Adrenal gland (tissue), 12 donors: Measurements from ENCODE around the gene KAZN. TPM values are rescaled to one million over a fixed set of nuclear protein-coding genes. Genes with fewer than 3 reads are reported as not detected.

Experiments used
- DNase-seq, 7 donors: peaks; one replicate each; pipeline ENCODE4 v3.0.0-alpha.2; 2019 to 2020
- H3K27ac ChIP-seq, 5 donors: fragments of 200-600 bp; sonication (generic) in 4 of 5; 1 replicate in 3 of 5; 2 replicates in 2 of 5; pipeline versions ENCODE4 v1.5.1 to v1.8.0; 2016 to 2020; ENCODE audit warnings: mild to moderate bottlenecking in 1 of 5
- H3K27me3 ChIP-seq: fragments of 200-600 bp; 2 replicates; pipeline ENCODE4 v1.8.0; 2021
- H3K36me3 ChIP-seq, 2 donors: fragments of 200-600 bp; replicated peaks in 1 of 2; 1 replicate in 1 of 2; 2 replicates in 1 of 2; pipeline versions ENCODE4 v1.5.1 to v1.8.0; 2018 to 2022
- H3K4me1 ChIP-seq, 2 donors: fragments of 200-600 bp; replicated peaks in 1 of 2; 1 replicate in 1 of 2; 2 replicates in 1 of 2; pipeline versions ENCODE4 v1.5.1 to v1.8.0; 2018 to 2021
- H3K4me3 ChIP-seq, 4 donors: fragments of 200-600 bp; sonication (generic) in 3 of 4; one replicate each; pipeline ENCODE4 v1.5.1; 2016 to 2018
- H3K9me3 ChIP-seq, 3 donors: fragments of 200-600 bp; sonication (generic) in 1 of 3; replicated peaks in 1 of 3; 1 replicate in 2 of 3; 2 replicates in 1 of 3; pipeline versions ENCODE4 v1.5.1 to v1.8.0; 2016 to 2021
- CTCF ChIP-seq, 6 experiments: fragments of 450-650 bp in 4 of 6; fragments of 200-600 bp in 2 of 6; sonication (generic) in 1 of 6; IDR thresholded peaks; 1 replicate in 5 of 6; 2 replicates in 1 of 6; pipeline versions ENCODE4 v1.5.1 to v1.8.0; 2016 to 2021; ENCODE audit warnings: antibody characterized with exemption in 6 of 6, mild to moderate bottlenecking in 2 of 6, moderate library complexity in 1 of 6
- POLR2A ChIP-seq, 2 donors: fragments of 450-650 bp; IDR thresholded peaks; one replicate each; pipeline ENCODE4 v1.6.1; 2017; ENCODE audit warnings: antibody characterized with exemption in 2 of 2, mild to moderate bottlenecking in 2 of 2, moderate library complexity in 1 of 2
- WGBS, 4 donors: extraction: QIAGEN DNeasy Blood & Tissue Kit in 2 of 4; methylation state at CpG; one replicate each; pipeline versions ENCODE4 v1.1.5 to v1.1.7; 2013 to 2017; 5-methylcytosine and 5-hydroxymethylcytosine counted together
- intact Hi-C, 2 donors: fragments of 100-400 bp; cut with DNase I; formaldehyde crosslinking; loops; one replicate each; pipeline versions ENCODE4 v1.14.1 to v1.15.0; 2022 to 2023
- polyA plus RNA-seq, 3 donors: library from polyadenylated mRNA; stranded (reverse); fragments of 200-250 nt in 2 of 3; fragments of 350-450 nt in 1 of 3; fragmentation: Illumina TruSeq in 1 of 3; extraction: RNeasy Lipid Tissue Mini Kit (QIAGEN cat#74804) in 1 of 3; gene quantifications; one replicate each; pipeline ENCODE4 v1.2.3, GENCODE V29; 2013 to 2014
- total RNA-seq, 9 donors: library from RNA; depleted of rRNA in 4 of 9; stranded (reverse); fragments of >200 nt in 4 of 9; fragments of 120-200 nt in 1 of 9; fragmentation: NEBNext Ultra II Directional in 1 of 9; extraction: Animal tissue kit (Norgen Biotek cat#: 25700) in 1 of 9; gene quantifications; one replicate each; pipeline versions ENCODE4 v1.1.0 to v1.2.4, GENCODE V29; 2013 to 2023
- donor health status: healthy with polysubstance abuse.
- donor health status: Bipolar disorder and iron deficiency.
- donor health status: DM: yes; HTN: yes; CAD: no.
- donor health status: DM: no; HTN: no; CAD: no.
- donor health status: DM: no; HTN: no; CAD: no.
- donor health status: DM: yes; HTN: yes; CAD: no.

The KAZN gene
- total and polyA plus RNA-seq, 12 donors: 5.9 to 63.4 (median 29.5) TPM

- DNase-seq: peak in 3 of 7 donors; percentile 35 to 54 (median 52)
- WGBS, 4 donors: 39 to 60% (median 46%) methylated on average over 8 to 15 of the region's 15 CpGs
- peak overlapping the region in 1 of 4 donors; percentile 24 for H3K4me3 ChIP-seq
- no peak for TF ChIP-seq POLR2A (IDR thresholded peaks at IDR 0.05)
- no peak for TF ChIP-seq CTCF (IDR thresholded peaks at IDR 0.05)
- H3K9me3 ChIP-seq: no peaks in the 10 kb centered on the region
- no peaks in the 10 kb centered on the region for H3K36me3 ChIP-seq
- peaks cover 14 to 48% of the 10 kb centered on the region in 2 donors for H3K4me1 ChIP-seq
- no peaks in the 10 kb centered on the region for H3K27me3 ChIP-seq
- peak overlapping the region; percentile 22 to 91 (median 82) for H3K27ac ChIP-seq
- intact Hi-C loops: no loop called here
Observed at GRCh38 chr1:14930247-14930965, 331.9 kb downstream of the KAZN start.

GRCh38 chr1:14932034-14932638, 333.7 kb downstream of the KAZN start:
- H3K36me3 ChIP-seq: no peaks in the 10 kb centered on the region
- H3K27me3 ChIP-seq: no peaks in the 10 kb centered on the region
- no peak for DNase-seq
- H3K27ac ChIP-seq: no peak overlapping the region
- H3K4me1 ChIP-seq: peaks cover 14 to 31% of the 10 kb centered on the region in 2 donors
- TF ChIP-seq POLR2A (IDR thresholded peaks at IDR 0.05) (no peak), CTCF (IDR thresholded peaks at IDR 0.05) (no peak)
- 91 to 94% (median 93%) methylated on average over 9 to 18 of the region's 18 CpGs for WGBS, 4 donors
- intact Hi-C loops: no loop called here
- H3K9me3 ChIP-seq: no peaks in the 10 kb centered on the region
- no peak overlapping the region for H3K4me3 ChIP-seq

GRCh38 chr1:14934867-14935266, 336.4 kb downstream of the KAZN start:
- no peak for TF ChIP-seq POLR2A (IDR thresholded peaks at IDR 0.05)
- TF ChIP-seq CTCF (IDR thresholded peaks at IDR 0.05): no peak
- Histone ChIP-seq H3K4me3 (no peak overlapping the region), H3K27ac (no peak overlapping the region), H3K9me3 (no peaks in the 10 kb centered on the region), H3K27me3 (no peaks in the 10 kb centered on the region), H3K36me3 (no peaks in the 10 kb centered on the region), H3K4me1 (peaks cover 7 to 17% of the 10 kb centered on the region in 2 donors)
- DNase-seq: no peak
- intact Hi-C loops: no loop called here
- WGBS, 4 donors: 81 to 96% (median 92%) methylated on average over 4 to 7 of the region's 7 CpGs

GRCh38 chr1:14936815-14937214, 338.3 kb downstream of the KAZN start:
- Histone ChIP-seq H3K9me3 (no peaks in the 10 kb centered on the region), H3K36me3 (no peaks in the 10 kb centered on the region), H3K27me3 (no peaks in the 10 kb centered on the region), H3K4me3 (no peak overlapping the region), H3K27ac (no peak overlapping the region), H3K4me1 (peaks cover 0 to 7% of the 10 kb centered on the region in 2 donors)
- intact Hi-C loops: no loop called here
- 77 to 90% (median 83%) methylated on average over 5 to 6 of the region's 6 CpGs for WGBS, 4 donors
- no peak for DNase-seq
- TF ChIP-seq CTCF (IDR thresholded peaks at IDR 0.05): no peak
- TF ChIP-seq POLR2A (IDR thresholded peaks at IDR 0.05): no peak
